HEK293T (cell line): ENCODE measurements around the gene TSPAN14.
A peak's percentile ranks its signal among the peaks of the same experiment; 100 is the strongest.

Source experiments
- CTCF ChIA-PET: fragments of 350-600 bp; formaldehyde crosslinking; extraction: SDS; loops from one replicate; lab custom pipeline; 2021; ENCODE audit warnings: antibody characterized with exemption, inconsistent platforms; lab: Yijun Ruan, JAX
- POLR2A ChIA-PET: fragments of 350-600 bp; formaldehyde crosslinking; extraction: SDS; loops from one replicate; lab custom pipeline; 2020; ENCODE audit warnings: antibody characterized with exemption, inconsistent platforms; lab: Yijun Ruan, JAX
- DNase-seq: peaks from one replicate; pipeline ENCODE4 v3.0.0; 2012; ENCODE audit warnings: mixed read lengths; ENCODE audit errors: extremely low spot score
- ARNT ChIP-seq: fragments of 450-650 bp; IDR thresholded peaks from 2 replicates; pipeline ENCODE4 v1.6.1; 2017; ENCODE audit warnings: mild to moderate bottlenecking
- BHLHE40 ChIP-seq: fragments of 450-650 bp; IDR thresholded peaks from 2 replicates; pipeline ENCODE4 v1.6.1; 2016; ENCODE audit warnings: mild to moderate bottlenecking, moderate library complexity, borderline replicate concordance
- CTBP1 ChIP-seq: fragments of 450-650 bp; IDR thresholded peaks from 2 replicates; pipeline ENCODE4 v1.6.1; 2016; ENCODE audit warnings: borderline replicate concordance
- ELF4 ChIP-seq: fragments of 450-650 bp; IDR thresholded peaks from 2 replicates; pipeline ENCODE4 v1.6.1; 2017; ENCODE audit warnings: antibody characterized with exemption
- FOXA1 ChIP-seq: fragments of 450-650 bp; IDR thresholded peaks from 2 replicates; pipeline ENCODE4 v1.6.1; 2016; ENCODE audit warnings: mild to moderate bottlenecking
- FOXK2 ChIP-seq: fragments of 450-650 bp; IDR thresholded peaks from 2 replicates; pipeline ENCODE4 v1.6.1; 2016; ENCODE audit warnings: mild to moderate bottlenecking
- FOXM1 ChIP-seq: fragments of 450-650 bp; IDR thresholded peaks from 2 replicates; pipeline ENCODE4 v1.6.1; 2017; ENCODE audit warnings: mild to moderate bottlenecking, borderline replicate concordance
- HDGF ChIP-seq: fragments of 450-650 bp; IDR thresholded peaks from 2 replicates; pipeline ENCODE4 v1.6.1; 2017; ENCODE audit warnings: antibody characterized with exemption, borderline replicate concordance
- L3MBTL2 ChIP-seq: fragments of 450-650 bp; conservative IDR thresholded peaks from 2 replicates; pipeline ENCODE4 v1.6.1; 2016; ENCODE audit warnings: mild to moderate bottlenecking
- LEF1 ChIP-seq: fragments of 450-650 bp; IDR thresholded peaks from 2 replicates; pipeline ENCODE4 v1.6.1; 2017; ENCODE audit warnings: mild to moderate bottlenecking, borderline replicate concordance
- NFRKB ChIP-seq: fragments of 450-650 bp; IDR thresholded peaks from 2 replicates; pipeline ENCODE4 v1.6.1; 2016; ENCODE audit warnings: mild to moderate bottlenecking, moderate library complexity
- PKNOX1 ChIP-seq: fragments of 450-650 bp; IDR thresholded peaks from 2 replicates; pipeline ENCODE4 v1.6.1; 2016
- SUZ12 ChIP-seq: fragments of 450-650 bp; IDR thresholded peaks from 2 replicates; pipeline ENCODE4 v1.6.1; 2016; ENCODE audit warnings: mild to moderate bottlenecking
- TARDBP ChIP-seq: fragments of 450-650 bp; IDR thresholded peaks from 2 replicates; pipeline ENCODE4 v1.6.1; 2016
- ZNF384 ChIP-seq: fragments of 450-650 bp; IDR thresholded peaks from 2 replicates; pipeline ENCODE4 v1.6.1; 2016

Gene TSPAN14

GRCh38 chr10:80453056-80453841 is 861 bp upstream of the TSPAN14 start:
- CTCF ChIA-PET, result interaction anchor here (0.6 to 2.3 kb wide), 4 partner anchors 45 to 1067 kb away, joined by 3 to 15 read pairs (median 4); no protein-coding TSS in a partner anchor
- no peak for DNase-seq
- peak; percentile 68 for TF ChIP-seq L3MBTL2
- TF ChIP-seq FOXM1, result no peak
- POLR2A ChIA-PET, result no interaction called here

GRCh38 chr10:80454513-80455460 is 677 bp downstream of the TSPAN14 start:
- no peak for TF ChIP-seq FOXA1
- TF ChIP-seq FOXM1, result no peak
- TF ChIP-seq BHLHE40, result no peak
- TF ChIP-seq SUZ12, result no peak
- no peak for TF ChIP-seq CTBP1
- TF ChIP-seq ARNT, result no peak
- no peak for TF ChIP-seq NFRKB
- no peak for TF ChIP-seq LEF1
- no peak for TF ChIP-seq TARDBP
- TF ChIP-seq ZNF384, result no peak
- TF ChIP-seq ELF4, result no peak
- no peak for TF ChIP-seq HDGF
- DNase-seq, result peak; percentile 48
- ChIA-PET POLR2A (no interaction called here), CTCF (no interaction called here)

GRCh38 chr10:80455461-80456349 is 1.6 kb downstream of the TSPAN14 start:
- POLR2A ChIA-PET, result interaction anchor here (0.7 kb wide), 1 partner anchor 48 kb away, joined by 4 read pairs; the partner anchor contains the start of gene PRXL2A

GRCh38 chr10:80457554-80458262 is 3.6 kb downstream of the TSPAN14 start:
- DNase-seq, result no peak
- ChIA-PET POLR2A (no interaction called here), CTCF (interaction anchor here (1.0 kb wide), 1 partner anchor 15 kb away, joined by 3 read pairs; no protein-coding TSS in a partner anchor)
- no peak for TF ChIP-seq FOXA1
- TF ChIP-seq LEF1, result no peak
- TF ChIP-seq CTBP1, result no peak
- TF ChIP-seq BHLHE40, result no peak
- no peak for TF ChIP-seq SUZ12

More at GRCh38 chr10:80455461-80456349, 1.6 kb downstream of the TSPAN14 start:
- CTCF ChIA-PET, result interaction anchor here (0.6 to 1.1 kb wide), 2 partner anchors 18 to 50 kb away, joined by 3 read pairs; no protein-coding TSS in a partner anchor
- no peak for DNase-seq
- TF ChIP-seq L3MBTL2 (no peak), SUZ12 (no peak), CTBP1 (no peak), HDGF (no peak), TARDBP (no peak), BHLHE40 (no peak), ELF4 (no peak), FOXM1 (no peak), FOXK2 (no peak), ZNF384 (no peak)

GRCh38 chr10:80458263-80458625 is 4.1 kb downstream of the TSPAN14 start:
- ChIA-PET CTCF (interaction anchor here (1.0 kb wide), 1 partner anchor 14 kb away, joined by 3 read pairs; no protein-coding TSS in a partner anchor), POLR2A (no interaction called here)
- DNase-seq, result no peak
- no peak for TF ChIP-seq FOXM1
- no peak for TF ChIP-seq SUZ12
- TF ChIP-seq ZNF384, result no peak
- no peak for TF ChIP-seq L3MBTL2
- TF ChIP-seq FOXA1, result no peak
- TF ChIP-seq LEF1, result no peak
- no peak for TF ChIP-seq CTBP1
- no peak for TF ChIP-seq HDGF
- TF ChIP-seq ARNT, result no peak
- no peak for TF ChIP-seq PKNOX1

- ChIA-PET CTCF (interaction anchor here (0.9 to 1.0 kb wide), 2 partner anchors 14 to 46 kb away, joined by 3 read pairs; no protein-coding TSS in a partner anchor), POLR2A (no interaction called here)
- no peak for TF ChIP-seq LEF1
- no peak for TF ChIP-seq HDGF
- no peak for TF ChIP-seq ELF4
- no peak for TF ChIP-seq PKNOX1
- no peak for TF ChIP-seq FOXK2
- no peak for TF ChIP-seq CTBP1
- TF ChIP-seq FOXM1, result no peak
- TF ChIP-seq L3MBTL2, result no peak
- DNase-seq, result no peak
Measured at GRCh38 chr10:80458638-80459037, 4.5 kb downstream of the TSPAN14 start.
